OCI-LY1 (cell line): ENCODE measurements around the gene ABCB10.

Experiments used
- H2AFZ ChIP-seq: fragments of 200-600 bp; sonication (generic), shearing (Covaris generic); 2 replicates; pipeline ENCODE4 v1.6.0; 2014; ENCODE audit warnings: antibody characterized with exemption, mild to moderate bottlenecking, low read length
- H3F3A ChIP-seq: fragments of 200-600 bp; sonication (generic), shearing (Covaris generic); 2 replicates; pipeline ENCODE4 v1.6.0; 2014; ENCODE audit warnings: mild to moderate bottlenecking, antibody characterized with exemption, low read length, moderate library complexity; ENCODE audit not compliant: insufficient read depth
- H3K27ac ChIP-seq: fragments of 200-600 bp; sonication (generic); 2 replicates; pipeline ENCODE4 v1.5.1; 2014; ENCODE audit warnings: low read length, mixed run types, mild to moderate bottlenecking, low read depth; ENCODE audit not compliant: poor library complexity, severe bottlenecking
- H3K27me3 ChIP-seq: fragments of 200-600 bp; sonication (generic); 2 replicates; pipeline ENCODE4 v1.6.0; 2014; ENCODE audit warnings: antibody characterized with exemption, mild to moderate bottlenecking, low read length, moderate library complexity; ENCODE audit not compliant: insufficient read depth
- H3K36me3 ChIP-seq: fragments of 200-600 bp; sonication (generic); 2 replicates; pipeline ENCODE4 v1.6.1; 2014; ENCODE audit warnings: mild to moderate bottlenecking, antibody characterized with exemption, low read length, moderate library complexity, mixed read lengths; ENCODE audit not compliant: insufficient read depth
- H3K4me1 ChIP-seq: fragments of 200-600 bp; sonication (generic); 2 replicates; pipeline ENCODE4 v1.5.1; 2014; ENCODE audit warnings: mild to moderate bottlenecking, low read length, moderate library complexity; ENCODE audit not compliant: insufficient read depth, severe bottlenecking
- H3K4me2 ChIP-seq: fragments of 200-600 bp; sonication (generic), shearing (Covaris generic); 2 replicates; pipeline ENCODE4 v1.6.1; 2014; ENCODE audit warnings: low read length
- H3K4me3 ChIP-seq: fragments of 200-600 bp; sonication (generic); 2 replicates; pipeline ENCODE4 v1.5.1; 2014; ENCODE audit warnings: low read length, low read depth, mild to moderate bottlenecking, mixed read lengths; ENCODE audit not compliant: poor library complexity, severe bottlenecking
- H3K79me2 ChIP-seq: fragments of 200-600 bp; shearing (Covaris generic); 2 replicates; pipeline ENCODE4 v1.6.1; 2016; ENCODE audit warnings: mixed run types, low read length, mixed read lengths; ENCODE audit not compliant: insufficient read depth
- H3K9ac ChIP-seq: fragments of 200-600 bp; sonication (generic), shearing (Covaris generic); 2 replicates; pipeline ENCODE4 v1.6.1; 2014; ENCODE audit warnings: mild to moderate bottlenecking, low read length, mixed read lengths
- H3K9me2 ChIP-seq: fragments of 200-600 bp; sonication (generic), shearing (Covaris generic); 2 replicates; pipeline ENCODE4 v1.6.1; 2014; ENCODE audit warnings: low read depth, mild to moderate bottlenecking, low read length, mixed read lengths
- H3K9me3 ChIP-seq: fragments of 200-600 bp; shearing (Covaris generic); 2 replicates; pipeline ENCODE4 v1.6.1; 2014; ENCODE audit warnings: low read length, mixed read lengths
- H4K20me1 ChIP-seq: fragments of 200-600 bp; sonication (generic), shearing (Covaris generic); 2 replicates; pipeline ENCODE4 v1.6.0; 2016; ENCODE audit warnings: mild to moderate bottlenecking, low read length; ENCODE audit not compliant: insufficient read depth
- EZH2 ChIP-seq: fragments of 200-600 bp; sonication (generic), shearing (Covaris generic); IDR thresholded peaks from 2 replicates; pipeline ENCODE4 v1.8.0; 2017; ENCODE audit warnings: borderline replicate concordance, mixed run types, mild to moderate bottlenecking, antibody characterized with exemption, low read length, moderate library complexity, mixed read lengths
- TF ChIP-seq, protein P1 (sequence below): fragments of 200-600 bp; sonication (generic), shearing (Covaris generic); IDR thresholded peaks from 2 replicates; pipeline ENCODE4 v1.5.1; 2017; ENCODE audit warnings: mild to moderate bottlenecking, antibody characterized with exemption, low read length, moderate library complexity, mixed read lengths

ABCB10 gene

GRCh38 chr1:229600229-229600628, 41.7 kb upstream of the ABCB10 start:
- Histone ChIP-seq H3K36me3 (peaks cover 73% of the 10 kb centered on the region), H3F3A (no peaks in the 10 kb centered on the region), H3K4me1 (no peaks in the 10 kb centered on the region), H3K27ac (no peak overlapping the region), H3K4me3 (no peak overlapping the region), H3K9me2 (no peaks in the 10 kb centered on the region), H3K79me2 (no peaks in the 10 kb centered on the region; the same call in 1 of the 2 replicates), H3K9me3 (no peaks in the 10 kb centered on the region), H3K9ac (no peak overlapping the region), H4K20me1 (no peaks in the 10 kb centered on the region), H2AFZ (no peak overlapping the region), H3K4me2 (no peak overlapping the region), H3K27me3 (no peaks in the 10 kb centered on the region)
- TF ChIP-seq, protein P1, sequence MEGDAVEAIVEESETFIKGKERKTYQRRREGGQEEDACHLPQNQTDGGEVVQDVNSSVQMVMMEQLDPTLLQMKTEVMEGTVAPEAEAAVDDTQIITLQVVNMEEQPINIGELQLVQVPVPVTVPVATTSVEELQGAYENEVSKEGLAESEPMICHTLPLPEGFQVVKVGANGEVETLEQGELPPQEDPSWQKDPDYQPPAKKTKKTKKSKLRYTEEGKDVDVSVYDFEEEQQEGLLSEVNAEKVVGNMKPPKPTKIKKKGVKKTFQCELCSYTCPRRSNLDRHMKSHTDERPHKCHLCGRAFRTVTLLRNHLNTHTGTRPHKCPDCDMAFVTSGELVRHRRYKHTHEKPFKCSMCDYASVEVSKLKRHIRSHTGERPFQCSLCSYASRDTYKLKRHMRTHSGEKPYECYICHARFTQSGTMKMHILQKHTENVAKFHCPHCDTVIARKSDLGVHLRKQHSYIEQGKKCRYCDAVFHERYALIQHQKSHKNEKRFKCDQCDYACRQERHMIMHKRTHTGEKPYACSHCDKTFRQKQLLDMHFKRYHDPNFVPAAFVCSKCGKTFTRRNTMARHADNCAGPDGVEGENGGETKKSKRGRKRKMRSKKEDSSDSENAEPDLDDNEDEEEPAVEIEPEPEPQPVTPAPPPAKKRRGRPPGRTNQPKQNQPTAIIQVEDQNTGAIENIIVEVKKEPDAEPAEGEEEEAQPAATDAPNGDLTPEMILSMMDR: no peak

DNA sequence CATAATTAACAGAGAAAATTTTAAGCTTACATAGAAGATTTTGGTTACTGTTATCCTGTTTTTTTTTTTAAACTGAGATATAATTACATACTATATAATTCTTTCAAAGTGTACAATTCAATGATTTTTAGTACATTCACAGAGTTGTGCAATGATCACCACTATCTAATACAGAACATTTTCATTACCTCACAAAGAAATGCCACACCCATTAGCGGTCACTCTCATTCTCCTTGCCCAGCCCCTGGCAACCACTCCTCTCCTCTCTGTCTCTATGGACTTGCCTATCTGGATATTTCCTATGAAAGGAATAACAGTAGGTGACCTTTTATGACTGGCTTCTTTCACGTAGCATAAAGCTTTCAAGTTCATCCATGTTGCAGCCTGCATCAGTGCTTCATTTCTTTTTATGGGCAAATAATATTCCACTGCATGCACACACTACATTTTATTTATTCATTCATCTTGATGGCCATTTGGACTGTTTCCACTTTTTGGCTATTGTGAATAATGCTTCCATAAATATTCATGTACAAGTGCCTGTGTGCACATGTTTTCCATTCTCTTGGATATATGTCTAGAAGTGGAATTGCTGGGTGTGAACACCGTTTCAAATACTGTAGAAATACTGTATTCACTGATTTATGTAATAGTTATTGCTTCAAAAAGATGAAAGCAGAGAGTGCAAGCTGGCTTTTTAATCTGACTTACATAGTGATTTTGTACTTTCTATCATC, 40.9 kb upstream of the ABCB10 start:
- no peaks in the 10 kb centered on the region for H4K20me1 ChIP-seq
- no peaks in the 10 kb centered on the region for H3K4me1 ChIP-seq
- H3K27ac ChIP-seq: no peak overlapping the region
- H3K79me2 ChIP-seq: no peaks in the 10 kb centered on the region; the same call in 1 of the 2 replicates
- H3F3A ChIP-seq: no peaks in the 10 kb centered on the region
- H3K9me3 ChIP-seq: no peaks in the 10 kb centered on the region
- H2AFZ ChIP-seq: no peak overlapping the region
- TF ChIP-seq EZH2: no peak
- TF ChIP-seq, protein P1: no peak
- no peak overlapping the region for H3K4me3 ChIP-seq
- no peak overlapping the region for H3K4me2 ChIP-seq
- H3K36me3 ChIP-seq: peaks cover 77% of the 10 kb centered on the region
- no peaks in the 10 kb centered on the region for H3K27me3 ChIP-seq
- H3K9ac ChIP-seq: no peak overlapping the region
- no peaks in the 10 kb centered on the region for H3K9me2 ChIP-seq

DNA sequence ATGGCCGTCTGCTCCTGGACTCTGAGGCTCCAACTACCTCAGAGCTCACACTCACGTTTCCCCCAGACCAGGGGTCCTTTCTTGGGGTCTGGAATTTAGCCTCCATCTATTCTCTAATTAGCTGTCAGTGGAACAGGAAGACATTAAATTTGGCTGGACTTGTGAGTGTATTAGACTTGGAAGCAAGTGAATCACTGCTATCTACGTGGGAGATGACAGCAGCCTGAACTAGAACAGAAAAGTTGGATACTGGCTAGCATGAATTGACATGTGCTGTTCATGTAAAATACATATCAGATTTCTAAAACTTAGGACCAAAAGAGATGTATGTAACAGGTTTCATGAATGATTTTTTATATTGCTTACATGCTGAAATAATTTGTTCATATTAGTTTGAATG, 39.4 kb upstream of the ABCB10 start:
- Histone ChIP-seq H3K4me2 (no peak overlapping the region), H3K9ac (no peak overlapping the region)
- TF ChIP-seq, protein P1: no peak
- no peak for TF ChIP-seq EZH2

More for the DNA sequence above, 39.4 kb upstream of the ABCB10 start:
- H2AFZ ChIP-seq: no peak overlapping the region
- H3K4me1 ChIP-seq: no peaks in the 10 kb centered on the region
- no peaks in the 10 kb centered on the region for H3K27me3 ChIP-seq
- H4K20me1 ChIP-seq: no peaks in the 10 kb centered on the region
- H3K9me2 ChIP-seq: no peaks in the 10 kb centered on the region
- no peak overlapping the region for H3K27ac ChIP-seq
- H3K79me2 ChIP-seq: no peaks in the 10 kb centered on the region; the same call in 1 of the 2 replicates
- H3K4me3 ChIP-seq: no peak overlapping the region
- peaks cover 74% of the 10 kb centered on the region for H3K36me3 ChIP-seq
- no peaks in the 10 kb centered on the region for H3K9me3 ChIP-seq
- H3F3A ChIP-seq: no peaks in the 10 kb centered on the region
